GM12864 (cell line): ENCODE results near the gene QSOX1.

Source experiments
- DNase-seq: peaks from one replicate; pipeline ENCODE4 v3.0.0-alpha.2; 2011; ENCODE audit warnings: low read depth
- H3K4me3 ChIP-seq: 2 replicates; pipeline ENCODE4 v1.5.1; 2011; ENCODE audit warnings: mild to moderate bottlenecking, low read depth, low read length, control low read depth
- CTCF ChIP-seq: IDR thresholded peaks from 2 replicates; pipeline ENCODE4 v1.5.1; 2011; ENCODE audit warnings: low read depth, mild to moderate bottlenecking, moderate library complexity, low read length, control low read depth, inconsistent platforms; ENCODE audit errors: missing control alignments

Gene QSOX1

DNA sequence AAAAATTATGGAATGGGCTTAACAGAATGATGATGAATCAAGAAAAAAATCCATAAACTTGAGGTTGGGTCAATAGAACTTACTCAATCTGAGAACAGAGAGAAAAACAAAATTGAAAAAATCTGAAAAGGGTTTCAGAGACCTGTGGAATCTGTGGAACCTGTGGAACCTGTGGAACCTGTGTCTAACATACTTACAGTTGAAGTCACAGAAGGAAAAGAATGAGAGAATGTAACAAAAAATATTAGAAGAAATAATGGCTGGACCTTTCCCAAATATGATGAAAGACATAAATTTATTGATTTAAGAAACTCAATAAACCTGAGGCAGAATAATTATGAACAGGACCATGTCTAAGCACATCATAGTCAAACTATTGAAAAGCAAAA lies 17.7 kb upstream of the QSOX1 start:
- no peak for TF ChIP-seq CTCF
- DNase-seq = no peak
- H3K4me3 ChIP-seq = no peak overlapping the region

DNA sequence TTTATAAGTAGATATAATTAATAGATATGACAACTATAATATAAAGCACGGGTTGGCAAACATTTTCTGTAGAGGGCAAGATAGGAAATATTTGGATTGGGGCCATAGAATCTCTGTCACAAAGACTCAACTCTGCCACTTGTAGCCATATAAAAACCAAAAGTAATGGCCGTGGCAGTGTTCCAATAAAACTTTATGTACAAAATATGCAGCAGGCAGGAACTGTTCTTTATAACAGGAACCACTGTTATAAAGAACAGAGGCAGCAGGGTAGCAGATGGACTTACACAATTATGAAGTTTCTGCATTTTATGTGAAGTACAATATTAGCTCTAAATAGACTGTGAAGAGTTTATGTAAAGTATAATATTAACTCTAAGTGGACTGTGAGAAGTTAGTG lies 16.9 kb upstream of the QSOX1 start:
- no peak for DNase-seq
- TF ChIP-seq CTCF = no peak
- no peak overlapping the region for H3K4me3 ChIP-seq

- no peak for DNase-seq
- no peak for TF ChIP-seq CTCF
- H3K4me3 ChIP-seq = no peak overlapping the region
These were observed 13.2 kb upstream of the QSOX1 start for GRCh38 chr1:180141381-180141934.

GRCh38 chr1:180143359-180143758 lies 11.3 kb upstream of the QSOX1 start:
- no peak overlapping the region for H3K4me3 ChIP-seq
- DNase-seq = no peak

DNA sequence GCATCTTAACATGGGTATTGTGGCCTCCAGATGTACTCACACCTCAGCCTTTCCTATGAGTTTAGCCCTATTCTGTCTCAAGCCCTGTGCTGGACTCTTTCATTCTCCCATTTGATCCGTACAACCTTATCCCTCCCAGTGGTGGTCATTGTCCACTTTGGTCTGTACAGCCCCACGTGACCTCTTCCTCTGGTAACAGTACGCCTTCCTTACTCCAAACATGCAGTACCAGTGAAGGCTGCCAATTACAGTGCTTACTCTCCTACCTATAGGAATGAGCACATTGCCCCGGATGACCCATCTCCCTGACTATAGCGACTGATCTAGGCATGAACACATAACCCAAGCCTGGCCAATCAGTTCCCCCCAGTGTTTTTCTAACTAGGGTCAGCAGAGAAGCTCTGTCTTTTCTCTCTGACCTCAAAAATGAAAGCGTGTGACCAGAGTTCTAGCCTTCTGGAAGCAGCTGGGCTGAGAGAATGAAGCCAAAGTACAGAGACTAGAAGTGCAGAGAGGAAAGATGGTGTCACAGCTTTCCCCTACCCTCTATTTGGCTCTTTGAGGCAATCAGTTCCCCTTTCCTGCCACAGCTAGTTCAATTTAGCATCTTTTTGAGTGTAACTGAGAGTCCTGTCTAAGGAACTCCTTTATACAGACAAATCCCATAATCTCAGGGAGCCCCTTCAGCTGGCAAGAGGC lies 9.9 kb upstream of the QSOX1 start:
- no peak for DNase-seq
- no peak for TF ChIP-seq CTCF
- no peak overlapping the region for H3K4me3 ChIP-seq

More at GRCh38 chr1:180143359-180143758, 11.3 kb upstream of the QSOX1 start:
- TF ChIP-seq CTCF = no peak

DNA sequence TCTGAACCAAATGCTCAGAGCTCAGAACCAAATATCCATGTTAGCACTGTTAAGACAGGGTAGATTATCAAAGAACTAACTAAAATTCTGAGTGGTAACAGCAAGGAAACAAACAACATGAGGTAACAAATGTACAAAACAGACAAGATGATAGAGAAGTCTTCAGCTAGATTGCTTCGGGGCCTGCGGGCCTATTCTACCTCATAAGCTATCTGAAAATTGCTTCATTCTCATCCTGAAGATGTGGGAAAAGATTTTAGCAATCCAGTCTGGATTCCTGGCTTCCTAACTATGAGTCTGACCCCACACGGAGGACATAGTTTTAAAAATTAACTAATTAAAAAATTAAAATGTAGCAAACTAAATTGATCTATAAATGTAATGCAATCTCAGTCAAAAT lies 9.2 kb upstream of the QSOX1 start:
- DNase-seq = no peak
- TF ChIP-seq CTCF = no peak
- H3K4me3 ChIP-seq = no peak overlapping the region

GRCh38 chr1:180150982-180151381 lies 3.7 kb upstream of the QSOX1 start:
- no peak for TF ChIP-seq CTCF
- H3K4me3 ChIP-seq = no peak overlapping the region
- no peak for DNase-seq
